ENCODE data around the gene TCFL5. TPM values are rescaled to one million over a fixed set of nuclear protein-coding genes. Genes with fewer than 3 reads are reported as not detected.

The TCFL5 gene
- total RNA-seq, 1 experiment from 2014 or later = 11.7 TPM

GRCh38 chr20:62822788-62823651 lies 38.6 kb downstream of the TCFL5 start:
- peak; percentile 75 for DNase-seq (ENCODE audit: low read depth)

- no peak for DNase-seq (ENCODE audit: low read depth)
Measured at GRCh38 chr20:62822239-62822787, 39.3 kb downstream of the TCFL5 start.

GRCh38 chr20:62821726-62822210 lies 39.9 kb downstream of the TCFL5 start:
- DNase-seq (ENCODE audit: low read depth) = no peak

GRCh38 chr20:62820962-62821725 lies 40.5 kb downstream of the TCFL5 start:
- no peak for DNase-seq (ENCODE audit: low read depth)

GRCh38 chr20:62820208-62820961 lies 41.2 kb downstream of the TCFL5 start:
- DNase-seq (ENCODE audit: low read depth) = no peak

- DNase-seq (ENCODE audit: low read depth) = no peak
Measured at GRCh38 chr20:62819494-62820174, 42.0 kb downstream of the TCFL5 start.

- peak; percentile 82 for DNase-seq (ENCODE audit: low read depth)
Measured at GRCh38 chr20:62818592-62819493, 42.8 kb downstream of the TCFL5 start.

GRCh38 chr20:62817975-62818591 lies 43.5 kb downstream of the TCFL5 start:
- DNase-seq (ENCODE audit: low read depth) = no peak

GRCh38 chr20:62816884-62817873 lies 44.4 kb downstream of the TCFL5 start, which contains the start of gene COL9A3:
Gene COL9A3 (plus strand): TSS chr20:62817050. CDS start chr20:62817065, 15 bp downstream.
- no peak for DNase-seq (ENCODE audit: low read depth)

- no peak for DNase-seq (ENCODE audit: low read depth)
Measured at GRCh38 chr20:62816031-62816883, 45.4 kb downstream of the TCFL5 start.

- peak; percentile 79 for DNase-seq (ENCODE audit: low read depth)
Measured at GRCh38 chr20:62815066-62815991, 46.3 kb downstream of the TCFL5 start.

- DNase-seq (ENCODE audit: low read depth) = no peak
Measured at GRCh38 chr20:62814709-62815065, 46.9 kb downstream of the TCFL5 start.

- DNase-seq (ENCODE audit: low read depth) = no peak
Measured at GRCh38 chr20:62814060-62814708, 47.4 kb downstream of the TCFL5 start.

- DNase-seq (ENCODE audit: low read depth) = no peak
Measured at GRCh38 chr20:62813588-62813987, 48.0 kb downstream of the TCFL5 start.

- no peak for DNase-seq (ENCODE audit: low read depth)
Measured at GRCh38 chr20:62812907-62813200, 48.8 kb downstream of the TCFL5 start.

Data from Daoy (cell line).